Measurements from ENCODE around the gene C4orf17. TPM values are rescaled to one million over a fixed set of nuclear protein-coding genes. Genes with fewer than 3 reads are reported as not detected.

C4orf17 gene
- total RNA-seq, 1 donor from 2014 or later, result not detected

DNA sequence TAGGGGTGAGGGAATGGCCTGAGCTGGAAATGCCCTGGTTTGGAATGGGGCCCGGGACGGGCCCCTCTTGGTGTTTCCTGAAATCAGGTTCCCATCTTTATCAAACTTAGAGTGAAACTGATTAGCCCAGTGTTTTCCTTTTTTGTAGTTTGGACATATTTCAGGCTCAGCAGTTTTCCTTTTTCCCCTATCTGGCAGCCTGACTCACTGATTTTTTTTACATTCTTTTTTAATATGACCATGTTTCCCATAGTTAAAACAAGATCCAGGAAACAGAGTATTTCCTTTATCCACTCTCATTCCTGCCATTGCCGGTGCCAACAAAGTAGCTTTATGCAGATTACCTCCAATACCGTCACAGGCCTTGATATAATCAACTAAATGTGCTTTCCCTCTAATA lies 20.5 kb upstream of the C4orf17 start:
- no peaks in the 10 kb centered on the region for H3K27me3 Mint-ChIP-seq (ENCODE audit: low read depth)
- H3K4me3 Mint-ChIP-seq, result no peak overlapping the region
- H3K27ac Mint-ChIP-seq (ENCODE audit: unreplicated experiment), result no peak overlapping the region
- no peak for DNase-seq (ENCODE audit: low read depth, low spot score)
- H3K36me3 Mint-ChIP-seq (ENCODE audit: low read depth), result peaks cover 23% of the 10 kb centered on the region
- no peak for TF ChIP-seq CTCF (conservative IDR thresholded peaks at IDR 0.05)
- H3K9me3 Mint-ChIP-seq, result peaks cover 22% of the 10 kb centered on the region
- no peaks in the 10 kb centered on the region for H3K4me1 Mint-ChIP-seq

GRCh38 chr4:99504804-99505502 lies 5.9 kb upstream of the C4orf17 start:
- TF ChIP-seq CTCF (conservative IDR thresholded peaks at IDR 0.05), result no peak
- Mint-ChIP-seq H3K9me3 (no peaks in the 10 kb centered on the region), H3K27me3 (ENCODE audit: low read depth) (no peaks in the 10 kb centered on the region), H3K36me3 (ENCODE audit: low read depth) (no peaks in the 10 kb centered on the region), H3K4me3 (no peak overlapping the region), H3K27ac (ENCODE audit: unreplicated experiment) (no peak overlapping the region), H3K4me1 (no peaks in the 10 kb centered on the region)
- DNase-seq (ENCODE audit: low read depth, low spot score), result no peak

- Mint-ChIP-seq H3K27ac (ENCODE audit: unreplicated experiment) (no peak overlapping the region), H3K9me3 (no peaks in the 10 kb centered on the region), H3K36me3 (ENCODE audit: low read depth) (no peaks in the 10 kb centered on the region), H3K27me3 (ENCODE audit: low read depth) (no peaks in the 10 kb centered on the region), H3K4me1 (no peaks in the 10 kb centered on the region), H3K4me3 (no peak overlapping the region)
- DNase-seq (ENCODE audit: low read depth, low spot score), result no peak
- TF ChIP-seq CTCF (conservative IDR thresholded peaks at IDR 0.05), result no peak
These were observed 4.0 kb upstream of the C4orf17 start for GRCh38 chr4:99506781-99507180.

DNA sequence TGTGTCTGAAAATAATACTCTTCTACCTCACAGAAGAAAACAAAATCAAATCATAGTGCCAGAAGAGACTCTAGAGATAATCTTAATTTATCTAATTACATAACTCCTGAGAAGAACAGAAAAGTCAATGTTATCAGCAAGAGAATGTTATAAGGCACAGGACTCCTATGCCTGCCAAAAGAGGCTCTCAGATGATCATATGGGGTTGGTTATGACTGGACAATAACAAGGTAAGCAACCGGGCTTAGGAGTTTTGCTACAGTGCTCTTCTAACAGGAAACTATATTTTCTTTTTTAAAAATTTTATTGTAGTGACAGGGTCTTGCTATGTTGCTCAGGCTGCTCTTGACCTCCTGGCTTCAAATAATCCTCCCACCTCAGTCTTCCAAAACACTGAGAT lies 3.5 kb upstream of the C4orf17 start:
- Mint-ChIP-seq H3K9me3 (no peaks in the 10 kb centered on the region), H3K27ac (ENCODE audit: unreplicated experiment) (no peak overlapping the region), H3K27me3 (ENCODE audit: low read depth) (no peaks in the 10 kb centered on the region), H3K4me1 (no peaks in the 10 kb centered on the region), H3K4me3 (no peak overlapping the region), H3K36me3 (ENCODE audit: low read depth) (no peaks in the 10 kb centered on the region)
- DNase-seq (ENCODE audit: low read depth, low spot score), result no peak
- TF ChIP-seq CTCF (conservative IDR thresholded peaks at IDR 0.05), result no peak

GRCh38 chr4:99507762-99508161 lies 3.1 kb upstream of the C4orf17 start:
- DNase-seq (ENCODE audit: low read depth, low spot score), result no peak
- Mint-ChIP-seq H3K4me3 (no peak overlapping the region), H3K4me1 (no peaks in the 10 kb centered on the region), H3K36me3 (ENCODE audit: low read depth) (no peaks in the 10 kb centered on the region), H3K9me3 (no peaks in the 10 kb centered on the region), H3K27ac (ENCODE audit: unreplicated experiment) (no peak overlapping the region), H3K27me3 (ENCODE audit: low read depth) (no peaks in the 10 kb centered on the region)
- no peak for TF ChIP-seq CTCF (conservative IDR thresholded peaks at IDR 0.05)

All from neural crest cell (in vitro differentiated cells).